ENCODE results near the gene RCN1. TPM values are rescaled to one million over a fixed set of nuclear protein-coding genes. Genes with fewer than 3 reads are reported as not detected.

RCN1 gene
- total and polyA plus RNA-seq, 4 donors: 35.9 to 58.1 (median 46.4) TPM

GRCh38 chr11:32092581-32093170 is 1.8 kb downstream of the RCN1 start:
- H3K36me3 ChIP-seq (ENCODE audit: control insufficient read depth in 4 of 4, insufficient read depth in 3 of 4, low read depth in 1 of 4, low read length in 3 of 4): peaks cover 0 to 3% (median 1%) of the 10 kb centered on the region in 4 donors
- peaks cover 2 to 19% (median 16%) of the 10 kb centered on the region in 4 donors for H3K4me1 ChIP-seq (ENCODE audit: control insufficient read depth in 4 of 4, insufficient read depth in 4 of 4, low read length in 3 of 4)
- no peaks in the 10 kb centered on the region for H3K27me3 ChIP-seq (ENCODE audit: control insufficient read depth in 4 of 4, insufficient read depth in 4 of 4, low read length in 3 of 4)
- no peak overlapping the region for H3K27ac ChIP-seq (ENCODE audit: low read depth in 1 of 2, low read length in 2 of 2)
- H3K9ac ChIP-seq (ENCODE audit: low read depth in 1 of 2, low read length in 2 of 2): no peak overlapping the region
- DNase-seq (ENCODE audit: low spot score): no peak
- H3K9me3 ChIP-seq (ENCODE audit: control insufficient read depth in 4 of 4, low read length in 3 of 4): no peaks in the 10 kb centered on the region
- H3K4me3 ChIP-seq (ENCODE audit: low read depth in 1 of 3, low read length in 3 of 3): no peak overlapping the region
- WGBS: 93% methylated on average over 4 of the region's 4 CpGs
- TF ChIP-seq FOXA2 (IDR thresholded peaks at IDR 0.05) (no peak), GABPA (IDR thresholded peaks at IDR 0.05 in 1 of 2, conservative IDR thresholded peaks at IDR 0.05 in 1 of 2) (no peak), TAF1 (conservative IDR thresholded peaks at IDR 0.05) (no peak), EGR1 (IDR thresholded peaks at IDR 0.05; ENCODE audit: low read depth in 2 of 2) (no peak), RAD21 (IDR thresholded peaks at IDR 0.05) (no peak), JUND (IDR thresholded peaks at IDR 0.05) (no peak), SP1 (IDR thresholded peaks at IDR 0.05) (no peak), HNF4G (IDR thresholded peaks at IDR 0.05) (no peak), YY1 (IDR thresholded peaks at IDR 0.05) (no peak), ATF3 (IDR thresholded peaks at IDR 0.05) (no peak), NR2F2 (IDR thresholded peaks at IDR 0.05) (no peak), MAX (IDR thresholded peaks at IDR 0.05) (no peak)

GRCh38 chr11:32094923-32095322 is 4.0 kb downstream of the RCN1 start:
- no peak for TF ChIP-seq RAD21 (IDR thresholded peaks at IDR 0.05)
- no peak for TF ChIP-seq YY1 (IDR thresholded peaks at IDR 0.05)
- TF ChIP-seq SP1 (IDR thresholded peaks at IDR 0.05): no peak
- H3K9ac ChIP-seq (ENCODE audit: low read depth in 1 of 2, low read length in 2 of 2): no peak overlapping the region
- H3K9me3 ChIP-seq (ENCODE audit: control insufficient read depth in 4 of 4, low read length in 3 of 4): no peaks in the 10 kb centered on the region
- H3K27me3 ChIP-seq (ENCODE audit: control insufficient read depth in 4 of 4, insufficient read depth in 4 of 4, low read length in 3 of 4): no peaks in the 10 kb centered on the region
- H3K4me1 ChIP-seq (ENCODE audit: control insufficient read depth in 4 of 4, insufficient read depth in 4 of 4, low read length in 3 of 4): peaks cover 2 to 11% (median 6%) of the 10 kb centered on the region in 4 donors
- no peak overlapping the region for H3K4me3 ChIP-seq (ENCODE audit: low read depth in 1 of 3, low read length in 3 of 3)
- H3K27ac ChIP-seq (ENCODE audit: low read depth in 1 of 2, low read length in 2 of 2): no peak overlapping the region
- no peak for DNase-seq (ENCODE audit: low spot score)
- 46% methylated on average over 1 of the region's 1 CpG for WGBS
- H3K36me3 ChIP-seq (ENCODE audit: control insufficient read depth in 4 of 4, insufficient read depth in 3 of 4, low read depth in 1 of 4, low read length in 3 of 4): peaks cover 3 to 19% (median 14%) of the 10 kb centered on the region in 4 donors

GRCh38 chr11:32098142-32098903 is 7.4 kb downstream of the RCN1 start:
- Histone ChIP-seq H3K36me3 (ENCODE audit: control insufficient read depth in 4 of 4, insufficient read depth in 3 of 4, low read depth in 1 of 4, low read length in 3 of 4) (peaks cover 5 to 29% (median 23%) of the 10 kb centered on the region in 4 donors), H3K4me3 (ENCODE audit: low read depth in 1 of 3, low read length in 3 of 3) (no peak overlapping the region), H3K4me1 (ENCODE audit: control insufficient read depth in 4 of 4, insufficient read depth in 4 of 4, low read length in 3 of 4) (peaks cover 0 to 8% (median 3%) of the 10 kb centered on the region in 4 donors), H3K9ac (ENCODE audit: low read depth in 1 of 2, low read length in 2 of 2) (no peak overlapping the region), H3K27me3 (ENCODE audit: control insufficient read depth in 4 of 4, insufficient read depth in 4 of 4, low read length in 3 of 4) (no peaks in the 10 kb centered on the region), H3K9me3 (ENCODE audit: control insufficient read depth in 4 of 4, low read length in 3 of 4) (no peaks in the 10 kb centered on the region), H3K27ac (ENCODE audit: low read depth in 1 of 2, low read length in 2 of 2) (no peak overlapping the region)
- WGBS: 92% methylated on average over 8 of the region's 8 CpGs
- DNase-seq (ENCODE audit: low spot score): no peak
- TF ChIP-seq ATF3 (IDR thresholded peaks at IDR 0.05) (no peak), MAX (IDR thresholded peaks at IDR 0.05) (no peak), HNF4A (conservative IDR thresholded peaks at IDR 0.05) (no peak), HNF4G (IDR thresholded peaks at IDR 0.05) (no peak), FOXA2 (IDR thresholded peaks at IDR 0.05) (no peak), JUND (IDR thresholded peaks at IDR 0.05) (no peak), RXRA (IDR thresholded peaks at IDR 0.05) (no peak), REST (IDR thresholded peaks at IDR 0.05) (no peak), CTCF (IDR thresholded peaks at IDR 0.05; ENCODE audit: low read depth, low read length, missing input control) (no peak), YY1 (IDR thresholded peaks at IDR 0.05) (no peak), SP1 (IDR thresholded peaks at IDR 0.05) (no peak), FOXA1 (IDR thresholded peaks at IDR 0.05) (no peak), RAD21 (IDR thresholded peaks at IDR 0.05) (no peak), EGR1 (IDR thresholded peaks at IDR 0.05; ENCODE audit: low read depth in 2 of 2) (no peak)
